Stimulated activated CD4-positive, alpha-beta T cell treated with anti-CD3 and anti-CD28 coated beads, Interleukin-2, amount 100 ng/mL, for 24 hours (primary cell): ENCODE results near the gene LDLRAP1.

Source experiments
- DNase-seq, 2 donors: peaks; one replicate each; pipeline ENCODE4 v3.0.0-alpha.2; 2020

LDLRAP1 gene

DNA sequence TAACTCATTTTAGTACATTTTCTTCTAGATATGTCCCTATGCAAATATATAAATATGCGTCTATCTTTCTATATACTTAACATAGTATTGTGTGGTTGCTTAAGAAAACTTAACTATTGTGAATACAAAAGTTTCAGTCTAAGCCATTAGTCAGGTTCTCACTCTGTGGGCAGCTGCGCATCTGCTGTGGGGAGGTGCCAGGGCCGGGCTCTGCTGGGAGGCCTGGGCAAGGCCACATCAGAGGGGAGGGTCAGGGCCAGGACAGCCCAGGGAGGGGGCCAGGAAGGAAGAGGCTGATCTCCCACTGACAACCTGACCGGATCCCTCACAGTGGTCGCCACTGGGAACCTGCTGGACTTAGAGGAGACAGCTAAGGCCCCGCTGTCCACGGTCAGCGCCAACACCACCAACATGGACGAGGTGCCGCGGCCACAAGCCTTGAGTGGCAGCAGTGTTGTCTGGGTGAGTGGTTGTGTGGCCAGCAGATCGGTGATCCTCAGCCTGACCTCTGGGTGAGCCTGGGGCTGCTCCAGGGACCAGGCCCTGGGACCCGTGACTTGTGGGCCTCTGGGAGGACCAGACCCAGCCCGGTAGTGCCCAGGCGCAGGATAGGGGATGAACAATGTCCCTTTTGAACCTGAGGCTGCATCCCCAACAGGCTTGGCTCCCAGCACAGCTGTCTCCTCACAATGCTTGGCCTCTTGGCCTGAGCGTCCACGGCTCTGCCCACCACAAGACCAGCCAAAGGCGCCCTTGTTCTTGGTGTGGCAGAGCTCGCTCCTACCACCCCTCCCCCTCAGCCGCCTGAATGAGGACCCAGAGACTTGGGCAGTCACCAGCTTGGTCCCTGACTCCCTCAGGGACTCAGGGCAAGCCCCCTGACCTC, 20.2 kb downstream of the LDLRAP1 start:
- peak; percentile 42 to 52 for DNase-seq

DNA sequence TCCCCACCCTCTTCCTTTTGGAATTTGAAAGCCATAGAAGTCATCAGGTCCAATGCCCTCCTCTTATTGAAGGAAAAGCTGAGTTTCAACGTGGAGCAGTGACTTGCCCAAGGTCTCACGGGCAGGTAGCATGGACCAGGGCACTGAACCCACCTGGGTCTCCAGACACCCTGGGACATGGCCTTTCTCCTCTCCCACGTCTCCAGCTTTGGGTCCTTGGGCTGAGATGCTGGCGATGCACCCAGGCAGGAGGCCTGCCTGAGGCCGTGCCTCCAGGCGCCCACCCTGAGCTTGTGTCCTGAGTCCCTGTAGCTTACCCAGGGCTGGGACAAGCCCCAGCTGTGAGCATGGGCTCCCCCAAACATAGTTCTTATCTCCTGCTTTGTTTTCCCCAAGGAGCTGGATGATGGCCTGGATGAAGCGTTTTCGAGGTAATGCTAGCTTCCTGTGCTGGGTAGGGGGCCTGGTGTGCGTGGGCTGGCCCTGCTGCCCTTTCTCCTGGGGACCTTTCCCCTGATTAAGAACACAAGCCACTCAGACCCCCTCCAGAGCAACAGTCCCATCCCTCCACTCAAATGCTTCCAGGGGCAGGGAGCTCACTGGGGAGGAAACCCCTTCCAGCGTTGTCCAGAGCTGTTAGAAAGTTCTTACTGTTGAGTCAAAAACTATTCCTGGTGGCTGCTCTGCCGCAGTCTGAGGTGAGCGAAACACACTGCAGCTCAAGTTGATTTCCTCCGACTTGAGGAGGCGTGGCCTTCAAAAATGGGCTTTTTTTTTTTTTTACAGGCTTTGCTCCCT, 21.6 kb downstream of the LDLRAP1 start:
- DNase-seq: peak; percentile 49 to 55

DNA sequence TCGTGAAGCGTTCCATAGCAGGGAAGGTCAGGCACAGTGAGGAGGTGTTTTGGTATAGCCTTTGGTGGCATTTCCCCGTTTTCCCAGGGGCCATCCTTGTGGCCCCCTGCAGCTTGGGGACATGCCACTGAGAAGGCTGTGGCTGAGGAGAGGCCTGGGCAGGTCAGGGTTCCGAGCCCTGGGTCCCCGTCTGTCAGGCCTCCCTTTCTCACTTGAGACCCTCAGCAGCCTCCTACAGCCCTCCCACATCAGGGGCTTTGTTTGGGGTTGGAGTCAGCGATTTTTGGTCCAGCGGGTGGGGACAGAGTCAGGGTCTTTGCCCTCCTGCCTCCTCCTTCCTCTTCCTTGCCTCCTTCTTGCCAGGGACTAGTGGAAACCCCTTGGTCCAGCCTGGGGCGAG, 22.2 kb downstream of the LDLRAP1 start:
- no peak for DNase-seq

DNA sequence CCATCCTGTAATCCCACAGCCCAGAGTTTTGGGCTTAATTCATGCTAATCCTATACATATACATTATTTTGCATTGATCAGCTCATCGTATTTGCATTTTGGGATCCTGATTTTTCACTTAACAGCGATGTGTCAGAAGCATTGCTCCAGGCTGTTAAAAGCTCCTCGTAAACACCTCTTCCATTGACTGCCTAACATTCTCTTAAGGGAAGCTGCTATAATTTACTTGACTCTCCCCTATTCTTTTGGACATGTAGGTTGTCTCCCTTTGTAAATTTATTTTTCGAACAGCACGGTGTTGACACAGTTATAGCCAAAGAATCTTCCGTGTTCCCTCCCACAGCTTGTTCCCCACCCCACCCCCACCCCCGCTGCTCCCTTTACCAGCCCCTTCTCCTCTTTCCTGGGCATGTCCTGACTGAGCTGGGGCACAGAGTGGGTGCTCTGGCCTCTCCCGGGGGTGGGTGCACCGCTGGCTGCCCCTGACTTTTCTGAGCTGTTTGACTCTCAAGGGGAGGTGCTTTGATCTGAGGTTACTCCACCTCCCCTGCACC, 22.8 kb downstream of the LDLRAP1 start:
- no peak for DNase-seq

DNA sequence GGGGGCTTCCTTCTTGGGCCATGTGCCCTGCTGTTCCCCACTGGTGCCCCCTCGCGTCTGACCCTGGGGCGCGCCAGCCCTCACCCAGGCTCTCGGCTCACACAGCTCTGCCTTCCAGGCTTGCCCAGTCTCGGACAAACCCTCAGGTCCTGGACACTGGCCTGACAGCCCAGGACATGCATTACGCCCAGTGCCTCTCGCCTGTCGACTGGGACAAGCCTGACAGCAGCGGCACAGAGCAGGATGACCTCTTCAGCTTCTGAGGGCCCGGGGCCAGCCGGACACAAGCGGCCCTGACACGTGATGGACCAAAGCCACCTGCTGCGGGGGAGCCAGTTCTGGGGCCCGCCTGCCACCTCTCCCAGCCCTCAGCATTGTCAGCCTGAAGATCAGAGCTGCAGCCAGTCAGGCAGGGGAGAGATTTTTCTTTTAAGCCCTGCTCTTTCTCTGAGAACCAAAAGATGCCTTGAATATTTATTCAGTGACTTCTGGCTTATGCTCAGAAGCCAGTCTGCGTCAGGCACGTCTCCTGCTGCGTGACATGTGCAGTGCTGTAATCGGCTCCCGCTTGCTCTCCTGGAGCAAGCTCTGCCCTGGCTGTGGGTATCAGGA, 23.4 kb downstream of the LDLRAP1 start:
- DNase-seq: no peak

DNA sequence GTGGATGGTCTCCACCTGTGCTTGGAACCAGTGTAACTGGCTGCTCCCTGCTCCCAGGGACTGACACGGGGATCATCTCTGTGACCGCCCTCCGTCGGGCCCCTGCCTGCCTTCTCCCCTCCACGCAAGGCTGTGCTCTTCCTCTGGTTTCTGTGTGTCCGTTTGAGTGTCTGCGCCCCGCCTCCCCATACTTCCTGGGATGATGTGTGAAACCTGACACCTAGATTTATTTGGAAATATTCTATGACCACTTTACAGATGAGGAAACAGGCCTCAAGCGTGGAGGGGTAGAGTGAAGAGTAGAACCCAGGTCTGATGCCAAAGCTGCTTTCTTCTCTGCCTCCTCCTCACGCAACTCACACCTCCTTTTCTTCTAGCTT, 24.3 kb downstream of the LDLRAP1 start:
- no peak for DNase-seq

DNA sequence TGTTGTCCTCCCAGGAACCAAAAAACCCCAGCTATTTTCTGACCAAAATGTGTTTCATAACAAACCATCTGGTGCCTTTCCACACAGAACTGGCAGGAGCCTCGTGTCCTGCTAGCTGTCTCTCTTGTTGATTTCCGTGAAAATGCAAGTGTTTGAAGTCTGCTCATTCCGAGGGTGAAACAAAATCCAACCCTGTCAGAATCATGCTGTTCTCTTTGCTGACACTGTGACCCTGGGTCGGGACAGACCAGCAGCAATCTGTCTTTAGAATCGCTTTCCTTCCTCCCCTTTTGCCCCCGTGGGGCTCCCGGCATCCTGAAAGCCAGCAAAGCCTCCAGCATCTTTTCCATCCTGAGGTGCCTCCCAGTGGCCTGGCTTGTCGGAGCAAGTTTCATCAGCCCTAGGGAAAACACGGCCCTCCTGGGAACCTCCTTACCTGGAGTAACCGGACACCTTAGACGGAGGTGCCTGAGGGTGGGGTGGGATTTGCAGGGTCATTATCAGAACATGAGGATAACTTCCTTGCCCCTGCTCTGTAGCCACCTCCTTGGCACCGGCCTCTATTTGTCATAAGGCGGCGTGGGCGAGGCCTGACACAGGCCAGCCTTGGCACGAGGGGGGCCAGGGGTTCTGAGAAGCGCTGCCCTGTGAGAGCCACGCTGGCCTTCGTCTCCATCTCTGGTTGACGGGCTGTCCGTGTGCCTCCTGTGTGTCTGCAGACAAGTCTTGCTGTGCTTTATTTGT, 24.9 kb downstream of the LDLRAP1 start:
- no peak for DNase-seq

DNA sequence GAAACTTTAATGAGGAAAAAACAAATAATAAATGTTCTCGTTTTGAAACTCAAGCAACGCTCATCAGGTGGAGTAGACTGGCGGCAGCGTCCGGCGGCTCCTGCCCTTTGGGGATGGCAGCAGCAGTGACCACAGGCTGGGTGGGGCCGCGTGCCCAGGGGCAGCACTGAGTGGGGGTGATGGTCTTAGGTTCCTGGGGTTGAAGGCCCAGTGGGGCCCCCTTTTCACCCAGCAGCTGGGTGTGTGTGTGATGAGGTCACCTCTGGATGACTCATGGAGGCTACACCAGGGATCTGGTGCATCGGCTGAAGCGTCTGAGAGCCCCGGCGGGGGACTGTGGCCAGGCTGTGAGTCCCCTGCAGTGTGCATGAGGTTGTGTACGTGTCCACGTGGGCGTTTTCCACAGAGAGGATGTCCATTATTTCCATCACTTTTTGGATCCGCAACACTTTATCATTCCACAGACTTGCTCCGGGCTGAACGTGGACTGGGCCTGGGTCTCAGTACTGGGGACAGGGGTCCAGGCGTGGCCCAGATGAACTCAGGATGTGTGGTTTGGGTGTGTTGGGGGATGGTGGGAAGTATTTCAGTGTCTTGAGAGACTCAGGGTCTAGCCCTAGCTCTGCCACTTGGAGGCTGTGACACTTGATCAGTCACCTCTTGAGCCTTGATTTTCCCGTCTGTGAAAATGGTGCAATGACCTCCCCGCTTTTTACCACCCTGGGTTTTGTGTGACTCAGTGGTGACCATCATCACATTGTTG, 25.6 kb downstream of the LDLRAP1 start:
- DNase-seq: no peak

DNA sequence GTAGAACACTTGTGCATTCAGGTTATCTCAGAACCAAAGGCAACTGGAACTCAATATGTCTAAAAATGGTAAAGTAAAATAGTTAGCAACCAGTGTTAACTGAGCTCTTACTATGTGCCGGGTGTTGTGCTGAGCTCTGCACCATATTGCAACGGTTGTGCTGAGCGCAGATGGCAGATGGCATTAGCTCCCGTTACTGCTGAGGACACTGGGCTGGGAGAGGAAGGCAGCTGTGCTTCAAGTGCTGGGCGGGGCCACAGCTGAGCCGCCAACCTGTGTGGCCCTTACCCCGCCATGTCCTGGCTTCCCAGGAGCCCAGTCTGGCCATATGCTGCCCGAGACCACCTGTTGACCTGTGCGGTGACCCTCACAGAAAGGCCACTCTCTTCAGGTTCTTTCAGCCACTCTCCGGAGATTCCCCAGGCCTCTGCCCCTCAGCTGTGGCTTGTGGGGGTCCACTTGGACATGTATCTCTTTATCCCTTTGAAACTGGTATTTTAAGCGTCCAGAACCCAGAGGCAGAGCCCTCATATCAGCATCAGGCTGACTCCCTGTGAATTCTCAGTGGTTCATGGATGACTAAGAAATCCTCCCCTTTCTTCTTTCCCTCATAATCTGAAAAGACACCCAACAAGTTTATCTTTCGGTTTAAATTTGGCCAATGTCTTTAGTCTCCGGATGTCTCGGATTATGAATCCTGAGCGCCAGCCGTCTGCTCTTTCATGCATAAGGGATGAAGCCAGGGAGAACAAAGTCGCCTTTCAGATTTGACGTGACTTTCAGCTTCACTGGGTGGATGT, 26.4 kb downstream of the LDLRAP1 start:
- no peak for DNase-seq

DNA sequence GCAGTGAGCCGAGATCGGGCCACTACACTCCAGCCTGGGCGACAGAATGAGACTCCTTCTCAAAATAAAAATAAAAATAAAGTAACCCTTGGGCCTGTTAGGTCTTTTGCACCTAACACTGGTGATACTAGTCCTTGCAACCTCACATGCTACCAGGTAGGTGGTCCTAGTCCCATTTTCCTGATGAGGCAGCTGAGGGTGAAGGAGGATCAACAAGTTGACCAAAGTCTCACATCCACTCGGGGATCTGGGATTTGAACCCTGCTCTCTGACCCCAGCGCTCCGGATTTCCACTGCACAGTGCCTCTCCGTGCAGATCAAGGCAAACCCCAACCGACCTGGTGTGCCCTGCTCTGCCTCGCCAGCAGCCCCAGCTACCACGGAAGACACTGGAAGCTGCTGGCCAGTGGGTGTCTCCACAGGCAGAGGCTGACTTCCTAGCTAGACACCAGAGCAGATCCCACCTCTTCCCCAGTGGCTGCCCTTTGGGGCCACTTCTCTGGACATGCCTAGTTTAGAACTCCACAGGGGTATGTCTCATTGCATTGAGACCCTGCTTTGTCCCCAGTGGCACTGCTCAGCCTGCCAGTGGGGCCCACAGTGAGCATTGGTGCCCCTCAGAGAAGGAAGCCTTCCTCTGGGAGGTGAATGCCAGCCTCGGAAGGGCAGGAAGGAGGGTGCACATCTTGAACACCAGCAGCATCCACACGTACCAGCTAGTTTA, 27.6 kb downstream of the LDLRAP1 start:
- DNase-seq: no peak

DNA sequence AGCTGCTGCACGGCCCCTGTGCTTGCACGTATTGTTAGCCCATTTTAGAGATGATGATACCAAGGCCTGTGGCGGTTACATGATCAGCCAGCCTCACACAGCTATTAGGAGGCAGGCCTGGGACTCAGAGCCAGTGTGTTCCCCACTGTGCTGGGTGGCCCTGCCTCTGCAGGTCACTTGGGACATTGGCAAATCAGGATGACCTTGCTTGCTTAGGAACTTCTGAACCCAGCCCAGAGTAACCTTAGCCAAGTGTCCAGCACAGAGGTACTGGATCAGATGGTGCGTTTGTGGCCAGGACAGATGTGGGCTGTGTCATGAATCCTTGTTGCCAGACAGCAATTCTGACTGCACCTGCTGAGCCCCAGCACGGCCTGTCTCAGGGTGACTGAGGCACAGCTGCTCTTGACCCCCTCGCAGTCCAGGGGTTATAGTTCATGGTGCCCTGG, 28.1 kb downstream of the LDLRAP1 start:
- no peak for DNase-seq

DNA sequence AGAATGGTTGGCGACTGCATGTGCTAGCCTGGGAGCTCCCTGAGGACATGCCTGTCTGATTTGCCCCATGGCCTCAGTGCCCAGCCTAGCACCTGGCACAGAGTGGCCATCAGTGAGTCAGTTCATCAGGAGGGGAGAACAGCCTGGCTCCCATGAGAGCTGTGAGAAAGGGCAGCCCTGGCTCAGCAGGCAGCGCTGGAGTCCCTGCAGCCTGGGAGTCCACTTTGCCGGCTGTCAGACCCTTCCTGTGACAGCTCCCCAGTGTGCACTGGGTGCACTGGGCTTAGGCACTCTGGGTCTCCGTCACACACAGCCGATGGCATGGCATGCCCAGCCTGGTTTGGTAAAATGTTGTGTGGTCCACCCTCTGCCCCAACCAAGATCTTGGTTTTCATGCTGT, 28.7 kb downstream of the LDLRAP1 start:
- DNase-seq: no peak

DNA sequence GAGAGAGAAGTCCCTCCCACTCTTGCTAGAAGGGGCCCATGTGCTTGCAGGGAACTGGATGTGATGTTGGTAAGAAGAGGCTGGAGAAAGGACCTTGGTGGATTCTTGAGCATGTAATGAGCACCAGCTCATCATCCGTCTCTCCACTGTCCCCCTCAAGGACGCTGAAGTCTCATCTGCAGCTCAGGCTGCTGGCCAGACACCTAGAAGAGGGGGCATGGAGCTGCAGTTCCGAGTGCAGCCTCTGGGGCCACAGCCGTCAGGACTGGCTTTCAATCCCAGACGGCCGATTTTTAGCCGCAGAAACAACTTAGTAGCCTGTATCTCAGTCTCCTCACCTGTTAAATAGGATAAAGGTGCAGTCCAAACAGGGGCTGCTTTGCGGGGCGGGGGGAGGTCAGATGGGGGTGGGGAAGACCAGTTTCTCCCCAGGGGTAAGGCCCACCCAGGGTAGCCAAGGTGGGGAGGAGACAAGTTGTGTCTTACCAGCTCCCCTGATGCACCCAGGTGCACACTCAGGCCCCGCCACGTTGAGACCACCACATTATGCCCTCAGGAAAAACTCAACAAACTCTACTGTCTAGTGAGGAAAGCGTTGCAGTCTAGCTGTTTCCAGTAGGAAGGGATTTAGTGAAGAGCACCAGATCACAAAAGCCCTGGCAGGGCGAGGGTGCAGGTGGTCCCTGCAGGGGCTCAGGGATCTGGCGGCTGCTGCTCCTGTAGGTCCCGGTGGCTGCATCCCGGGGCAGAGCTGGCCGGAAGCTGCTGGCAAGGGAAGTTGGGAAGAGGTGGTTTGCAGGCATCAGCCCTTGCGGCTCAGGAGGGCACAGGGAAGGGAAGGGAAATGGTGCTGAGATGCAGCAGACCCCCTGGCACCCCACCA, 29.5 kb downstream of the LDLRAP1 start:
- DNase-seq: peak; percentile 63 to 74

DNA sequence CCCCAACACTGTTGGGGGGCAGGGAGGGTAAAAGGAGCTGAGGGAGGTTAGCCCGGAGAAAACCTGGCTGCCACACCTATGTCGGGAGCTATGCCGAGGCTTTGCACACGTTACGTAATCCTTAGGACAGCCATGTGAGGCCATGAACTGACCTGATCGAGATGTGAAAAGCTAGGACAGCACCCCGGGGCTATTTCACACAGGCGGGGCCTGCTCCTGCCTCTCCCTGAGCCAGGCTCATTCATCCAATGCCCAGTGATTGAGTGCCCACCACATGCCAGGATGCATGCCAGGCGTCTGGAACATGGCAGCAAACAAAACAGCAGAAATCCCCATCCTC, 30.2 kb downstream of the LDLRAP1 start:
- no peak for DNase-seq

DNA sequence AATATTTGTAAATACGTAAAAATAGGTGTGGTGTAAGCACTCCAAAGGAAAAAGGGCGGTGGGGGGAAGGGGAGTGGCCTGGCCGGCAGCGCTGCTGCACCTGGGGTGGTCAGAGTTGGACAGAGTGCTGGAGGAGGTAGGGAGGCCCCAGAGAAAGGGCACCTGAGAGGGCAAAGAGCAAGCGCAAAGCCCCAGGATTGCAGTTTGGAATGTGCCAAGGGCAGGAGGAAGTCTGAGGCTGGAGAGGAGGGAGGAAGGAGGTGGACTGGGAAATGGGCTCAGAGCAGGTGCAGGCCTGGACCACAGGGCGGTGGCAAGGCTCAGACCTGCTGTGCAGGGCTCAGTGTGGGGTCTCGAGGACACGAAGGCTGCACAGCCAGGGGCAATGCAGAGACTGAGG, 30.6 kb downstream of the LDLRAP1 start:
- DNase-seq: no peak

DNA sequence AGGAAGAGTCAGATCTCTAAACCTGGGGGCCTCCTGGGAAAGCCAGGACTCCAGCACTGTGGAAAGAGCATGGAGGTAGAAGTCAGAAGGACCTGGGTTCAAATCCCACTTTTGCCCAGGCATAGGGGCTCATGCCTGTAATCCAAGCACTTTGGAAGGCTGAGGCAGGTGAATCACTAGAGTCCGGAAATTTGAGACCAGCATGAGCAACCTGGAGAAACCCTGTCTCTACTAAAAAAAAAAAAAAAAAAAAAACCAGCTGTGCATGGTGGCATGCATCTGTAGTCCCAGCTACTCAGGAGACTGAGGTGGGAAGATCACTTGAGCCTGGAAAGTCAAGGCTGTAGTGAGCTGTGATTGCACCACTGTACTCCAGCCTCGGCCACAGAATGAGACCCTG, 31.8 kb downstream of the LDLRAP1 start:
- DNase-seq: no peak

DNA sequence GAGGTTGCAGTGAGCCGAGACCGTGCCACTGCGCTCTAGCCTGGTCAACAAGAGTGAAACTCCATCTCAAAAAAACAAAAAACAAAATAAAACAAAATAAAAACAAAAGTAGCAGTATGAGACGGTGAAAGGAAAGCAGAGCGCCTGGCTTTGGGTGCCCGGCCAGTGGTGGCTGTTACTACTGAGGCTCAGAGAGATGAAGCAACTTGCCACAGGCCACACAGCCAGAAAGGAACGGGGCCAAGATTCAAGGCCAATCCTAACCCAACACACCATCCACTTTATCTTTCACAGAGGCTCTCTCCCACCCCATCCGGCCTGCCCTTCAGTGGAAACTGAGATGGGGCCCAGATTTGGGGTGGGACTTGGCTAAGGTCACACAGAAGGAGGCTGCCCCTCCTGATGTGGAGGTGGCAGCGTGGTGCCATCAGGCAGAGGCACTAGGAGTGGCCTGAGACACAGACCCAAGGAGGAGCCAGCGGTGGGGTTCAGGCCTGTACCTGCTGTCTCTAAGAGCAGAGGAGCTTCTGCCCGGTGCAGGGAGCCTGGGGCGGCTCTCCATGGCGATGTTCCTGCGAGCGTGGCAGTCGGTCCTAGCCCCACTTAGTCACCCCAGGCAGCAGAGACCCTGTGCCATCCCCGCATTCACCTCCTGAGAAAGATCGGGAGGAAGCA, 33.2 kb downstream of the LDLRAP1 start:
- DNase-seq: no peak

DNA sequence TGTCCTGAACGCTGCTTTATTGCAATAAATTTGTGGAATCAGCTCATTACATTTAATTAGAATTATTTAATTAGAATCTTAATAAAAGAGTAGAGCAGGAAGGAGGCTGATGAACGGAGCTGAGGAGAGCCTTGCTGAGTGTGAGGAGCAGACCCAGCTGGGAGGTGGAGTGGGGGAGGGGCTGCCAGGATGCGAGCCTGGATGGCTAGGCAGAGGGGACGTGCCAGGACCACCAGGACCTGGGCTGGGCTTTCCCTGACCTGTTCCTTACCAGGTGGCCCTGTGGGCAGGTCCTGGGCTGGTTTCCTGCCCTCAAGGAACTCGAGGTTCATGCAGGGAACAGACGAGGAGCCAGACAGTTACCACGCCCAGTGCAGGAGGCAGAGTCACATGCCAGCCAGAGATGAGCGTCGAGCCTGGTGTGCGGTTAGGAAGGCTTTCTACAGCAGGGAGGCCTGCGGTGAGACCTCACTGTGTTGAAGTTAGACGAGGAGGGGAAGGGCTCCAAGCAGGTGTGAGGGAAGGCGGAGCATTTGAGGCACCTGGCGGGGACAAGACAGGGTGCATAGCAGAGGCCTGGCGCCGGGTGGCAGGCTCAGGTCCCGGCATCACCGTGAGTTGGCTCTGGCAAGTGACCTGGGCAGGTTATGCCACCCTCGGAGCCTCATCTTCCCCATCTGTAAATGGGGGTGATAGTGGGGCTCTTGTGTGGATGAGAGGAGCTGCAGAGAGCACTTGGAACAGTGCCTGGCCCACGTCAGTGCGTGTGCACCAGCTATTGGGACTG, 33.9 kb downstream of the LDLRAP1 start:
- no peak for DNase-seq
